Activated gamma-delta T cell (primary cell): Measurements from ENCODE around the gene RPS21.

Experiments
- DNase-seq: peaks from one replicate; lab custom pipeline; 2025; lab: John Stamatoyannopoulos, UW

The RPS21 gene

DNA sequence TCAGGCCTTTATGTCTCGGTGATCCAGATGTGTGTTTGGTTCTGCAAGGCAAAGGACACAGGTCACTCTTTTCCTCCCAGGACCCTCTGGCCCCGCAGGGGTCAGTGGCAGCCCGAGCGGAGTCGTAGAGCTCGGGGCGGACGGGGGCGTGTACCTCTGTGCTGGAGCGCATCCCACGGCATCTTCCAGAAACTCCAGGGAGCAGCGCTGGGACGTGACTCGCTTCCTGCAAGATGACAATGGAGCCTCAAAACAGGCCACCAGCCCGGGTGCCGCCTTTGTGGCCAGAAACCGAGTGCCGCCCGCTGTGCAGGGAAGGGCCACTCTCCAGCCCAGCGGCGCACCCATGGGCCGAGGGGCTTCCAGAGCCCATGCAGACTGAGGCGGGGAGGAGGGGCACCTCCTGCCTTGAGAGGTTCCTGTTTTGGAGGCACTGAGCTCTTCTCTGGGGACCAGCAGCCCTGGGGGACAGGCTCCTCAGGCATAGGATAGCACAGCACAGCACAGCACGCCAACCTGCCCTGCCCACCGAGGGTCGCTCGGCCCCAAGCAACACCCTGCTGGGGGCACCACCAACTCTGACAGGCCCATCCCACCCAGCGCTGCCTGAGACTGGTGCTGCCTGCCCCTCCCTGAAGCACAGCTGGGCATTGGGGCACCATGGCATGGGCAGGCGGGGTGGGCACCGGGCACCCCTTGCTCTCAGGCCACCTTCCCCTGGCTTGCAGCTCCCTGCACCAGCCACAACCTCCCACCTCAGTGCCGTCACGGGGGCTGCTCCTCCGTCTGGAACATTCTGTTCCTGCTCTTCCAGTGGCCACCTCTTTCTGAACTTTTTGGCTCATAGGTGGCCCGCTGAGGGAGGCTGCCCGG, 9.7 kb downstream of the RPS21 start:
- DNase-seq: no peak

DNA sequence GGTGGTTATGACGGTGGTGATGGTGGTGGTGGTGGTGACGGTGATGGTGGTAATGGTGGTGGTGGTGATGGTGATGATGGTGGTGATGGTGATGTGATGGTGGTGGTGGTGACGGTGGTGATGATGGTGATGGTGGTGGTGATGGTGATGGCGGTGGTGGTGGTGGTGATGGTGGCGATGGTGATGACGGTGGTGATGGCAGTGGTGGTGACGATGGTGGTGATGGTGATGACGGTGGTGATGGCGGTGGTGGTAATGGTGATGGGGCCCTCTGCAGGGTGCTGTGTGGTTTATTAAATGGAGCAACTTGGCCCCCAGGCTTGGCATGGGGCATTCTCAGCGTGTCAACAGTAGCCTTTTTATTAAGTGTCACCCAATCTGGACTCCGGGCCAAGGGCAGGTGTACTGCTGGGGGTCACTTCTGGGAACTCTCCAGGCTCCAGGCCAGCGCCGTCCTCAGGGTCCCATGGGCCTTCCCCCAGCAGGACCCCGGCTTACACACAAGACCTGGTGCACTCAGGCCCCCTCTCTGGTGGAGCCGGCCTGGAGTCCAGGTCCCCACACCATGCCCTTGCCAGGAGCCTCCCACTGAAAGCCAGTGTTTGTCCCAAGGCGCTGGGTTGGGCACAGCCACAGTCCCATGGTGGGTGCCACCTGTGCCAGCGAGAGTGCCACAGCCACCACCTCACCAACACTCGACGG, 11.4 kb downstream of the RPS21 start:
- no peak for DNase-seq

DNA sequence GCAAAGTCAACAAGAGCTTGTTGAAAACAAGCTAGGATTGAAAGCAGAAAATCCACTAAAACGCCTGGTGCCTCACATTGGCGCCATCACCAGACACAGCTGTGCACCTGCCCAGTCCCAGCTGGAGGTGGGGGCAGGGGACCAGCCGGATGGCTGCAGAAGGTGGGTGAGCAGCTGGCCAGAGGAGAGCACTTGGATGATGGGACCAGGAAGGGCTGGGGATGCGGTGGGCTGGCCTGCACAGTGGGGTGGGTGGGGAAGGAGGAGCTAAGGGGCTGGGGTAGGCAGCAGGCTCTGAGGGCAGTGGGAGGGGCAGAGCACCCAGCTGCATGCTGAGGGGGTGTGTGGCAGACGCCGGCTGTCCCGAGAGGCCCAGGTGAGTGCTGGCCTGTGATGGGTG, 13.1 kb downstream of the RPS21 start:
- no peak for DNase-seq

DNA sequence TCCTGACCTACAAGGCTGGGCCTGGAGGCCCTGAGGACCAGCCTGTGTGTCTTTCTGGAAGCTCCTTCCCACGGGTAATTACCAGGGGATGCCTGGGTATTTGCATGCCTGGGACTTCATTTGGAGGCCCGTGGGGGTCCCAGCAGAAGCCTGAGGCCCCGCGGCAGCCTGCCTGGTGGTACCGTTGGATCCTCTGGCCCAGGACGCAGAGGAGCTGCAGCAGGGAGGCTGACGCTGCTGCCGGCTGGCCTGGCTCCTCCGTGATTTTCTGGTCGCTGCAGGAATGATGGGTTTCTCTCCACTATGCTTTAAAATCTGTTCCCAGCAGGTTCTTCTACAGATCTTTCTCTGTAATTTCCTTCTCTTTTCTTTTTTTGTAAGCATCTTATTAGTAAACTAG, 13.6 kb downstream of the RPS21 start:
- DNase-seq: no peak

DNA sequence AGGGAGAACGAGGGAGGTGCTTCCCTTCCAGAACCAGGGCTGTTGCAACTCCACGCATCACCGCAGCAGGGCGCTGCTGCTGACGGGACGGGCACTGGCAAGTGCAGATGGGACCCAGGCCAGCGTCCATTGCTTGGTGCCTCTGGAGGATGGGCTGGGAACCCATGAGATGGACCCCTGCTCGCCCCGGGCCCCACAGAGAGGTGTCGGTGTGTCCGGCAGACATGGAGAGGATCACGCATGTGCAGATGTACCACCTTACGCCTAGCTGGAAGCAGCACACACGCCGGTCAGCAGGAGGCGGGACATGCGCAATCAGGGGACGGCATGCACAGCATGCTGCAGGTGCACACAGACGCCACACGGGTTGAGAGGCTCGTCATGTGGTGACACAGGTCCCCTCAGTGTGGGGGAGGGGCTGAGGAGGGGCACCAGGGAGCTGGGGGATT, 14.5 kb downstream of the RPS21 start:
- DNase-seq: no peak

DNA sequence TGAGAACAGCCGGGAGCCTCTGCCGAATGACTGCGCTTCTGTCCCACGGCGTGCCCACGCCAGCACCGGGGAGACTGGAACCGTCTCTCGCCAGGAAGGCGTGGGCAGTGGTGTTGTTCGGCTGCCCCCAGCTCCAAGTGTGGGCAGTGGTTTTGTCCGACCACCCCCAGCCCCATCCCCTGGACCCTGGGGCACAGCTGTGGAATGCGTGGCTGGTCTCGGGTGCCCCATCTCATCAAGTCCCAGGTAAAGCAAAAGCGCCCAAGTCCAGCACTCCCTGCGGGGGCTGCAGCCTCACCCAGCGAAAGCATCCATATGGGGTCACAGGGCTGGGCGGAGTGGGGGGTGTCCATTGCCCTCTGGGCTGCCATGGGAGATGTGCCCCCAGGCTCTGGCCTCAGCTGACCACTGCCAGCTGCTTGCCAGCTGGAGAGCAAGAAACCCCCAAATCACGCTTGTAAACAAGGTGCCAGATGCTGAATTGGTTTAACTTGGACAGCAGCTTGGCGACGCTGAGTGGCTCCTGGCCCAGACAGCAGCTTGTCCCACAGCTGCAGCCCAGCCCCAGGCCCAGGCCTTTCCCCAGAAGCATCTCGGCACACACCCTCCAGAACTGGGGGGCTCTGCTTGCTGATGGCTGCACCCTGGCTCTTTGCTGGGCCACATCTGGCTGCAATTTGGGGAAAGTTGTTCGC, 15.7 kb downstream of the RPS21 start:
- DNase-seq: no peak

DNA sequence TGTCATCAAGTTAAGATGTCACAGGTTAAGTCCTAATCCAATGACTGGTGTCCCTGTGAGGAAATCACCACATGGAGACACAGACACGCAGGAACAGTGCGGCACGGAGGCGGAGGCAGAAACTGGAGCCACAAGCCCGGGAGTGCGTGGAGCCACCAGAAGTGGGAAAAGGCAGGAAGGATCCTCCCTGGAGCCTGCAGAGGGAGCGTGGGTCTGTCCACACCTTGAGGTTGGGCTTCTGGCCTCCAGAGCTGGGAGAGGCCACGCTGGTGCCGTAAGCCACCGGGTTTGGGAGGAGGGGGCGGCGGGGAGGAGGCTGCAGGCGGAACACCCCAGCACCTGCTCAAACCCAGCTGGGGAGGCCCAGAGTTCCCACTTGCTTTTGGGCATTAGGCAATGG, 16.4 kb downstream of the RPS21 start:
- DNase-seq: no peak

DNA sequence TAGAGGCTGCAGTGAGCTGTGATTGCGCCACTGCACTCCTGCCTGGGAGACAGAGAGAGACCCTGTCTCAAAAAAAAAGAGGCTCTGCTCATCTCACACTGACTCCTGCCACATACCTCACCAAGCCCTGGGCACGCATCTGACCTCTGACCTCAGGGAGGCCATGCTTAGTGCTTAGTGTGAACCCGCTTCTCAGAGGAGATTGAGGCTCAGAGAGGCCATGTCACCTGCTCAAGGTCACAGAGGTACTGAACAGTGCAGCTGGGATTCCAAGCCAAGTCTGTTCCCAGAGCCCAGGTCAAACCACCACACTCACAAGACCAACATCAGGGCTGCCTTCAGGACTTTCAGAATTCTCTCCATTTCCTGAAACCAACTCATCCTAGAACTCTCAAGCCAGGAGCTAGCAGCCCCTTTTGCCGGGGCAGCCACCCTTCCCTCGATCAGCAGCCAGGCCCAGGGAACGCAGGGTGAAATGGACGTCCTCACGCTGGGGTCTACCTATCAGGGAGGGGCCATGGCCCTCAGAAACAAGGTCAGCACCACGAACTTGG, 17.3 kb downstream of the RPS21 start:
- no peak for DNase-seq

DNA sequence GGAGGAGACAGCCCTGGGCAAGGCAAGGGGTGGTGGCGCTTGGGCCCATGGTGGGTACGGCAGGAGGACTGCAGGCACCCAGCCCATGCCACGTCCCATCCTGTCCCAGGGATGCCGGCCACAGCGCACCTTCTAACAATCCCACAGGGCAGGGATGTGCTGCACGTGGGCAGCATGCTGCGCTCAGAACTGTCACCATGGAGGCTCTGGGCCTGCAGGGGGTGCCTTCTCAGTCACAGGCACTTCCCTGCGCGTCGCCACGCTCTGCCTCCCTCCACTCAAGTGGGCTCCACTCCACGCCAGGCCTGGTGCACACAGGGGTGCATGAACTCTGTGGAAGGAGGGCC, 17.8 kb downstream of the RPS21 start:
- no peak for DNase-seq

DNA sequence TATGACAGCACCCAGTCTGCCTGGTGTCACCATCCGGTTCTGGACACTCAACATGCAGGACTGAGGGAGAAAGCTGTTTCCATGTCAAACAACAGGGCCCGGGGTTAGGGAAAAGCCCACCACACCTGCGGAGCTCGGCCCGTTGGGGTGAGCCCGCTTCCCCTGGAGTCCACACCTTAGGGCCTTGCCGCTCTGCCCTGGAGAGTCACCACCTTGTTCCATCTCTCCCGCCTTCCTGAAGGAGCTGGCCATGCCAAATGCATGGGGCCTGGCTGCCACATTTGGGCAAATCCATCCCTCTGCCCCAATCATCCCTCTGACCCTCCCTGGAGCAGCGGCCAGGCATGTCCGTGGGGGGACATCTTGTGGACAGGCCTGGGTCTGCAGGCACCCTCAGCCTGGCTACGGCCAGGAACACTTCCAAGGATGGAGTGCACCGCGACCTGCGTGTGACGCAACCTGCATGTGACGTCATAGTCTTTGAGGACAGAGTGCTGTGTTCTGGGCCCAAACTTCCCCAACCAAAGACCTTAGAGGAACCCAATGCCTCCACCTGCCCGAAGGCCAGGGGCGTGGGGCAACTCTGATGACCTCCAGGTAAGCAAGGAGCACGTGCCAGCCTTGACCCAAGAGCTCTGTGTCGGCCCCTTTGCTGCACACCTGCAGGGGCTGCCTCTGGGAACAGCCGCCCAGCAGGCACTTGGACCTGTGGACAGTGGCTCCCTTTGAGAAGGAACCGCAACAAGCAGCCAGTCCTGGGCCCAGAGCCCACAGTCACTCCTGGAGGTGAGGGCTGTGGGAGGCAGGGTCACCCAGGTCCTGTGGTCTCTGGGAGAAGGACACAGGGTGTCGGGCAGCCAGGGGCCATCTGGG, 18.4 kb downstream of the RPS21 start:
- DNase-seq: no peak

DNA sequence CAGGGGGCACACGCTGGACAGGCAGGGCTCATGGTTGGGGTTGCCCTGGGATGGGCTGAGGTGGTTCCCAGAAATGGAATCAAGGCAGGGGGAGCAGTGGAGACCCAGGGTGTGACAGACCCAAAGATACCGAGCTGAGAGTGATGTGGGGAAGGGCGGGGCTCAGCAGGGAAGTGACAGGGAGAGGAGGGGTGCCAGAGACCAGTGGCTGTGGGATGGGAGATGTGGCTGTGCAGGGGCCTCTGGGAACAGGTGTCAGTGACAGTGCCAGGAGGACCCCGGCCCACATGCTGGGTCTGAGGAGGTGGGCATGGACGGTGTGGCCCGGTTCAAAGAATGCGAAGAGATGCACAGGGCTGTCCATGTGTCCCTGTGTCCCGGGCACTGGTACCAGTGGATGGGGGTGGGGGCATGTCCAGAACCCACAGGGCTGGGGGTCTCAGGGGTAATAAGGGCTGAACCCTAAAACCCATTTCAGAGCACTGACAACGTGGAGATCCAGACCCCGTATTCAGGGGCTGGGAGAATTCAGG, 19.1 kb downstream of the RPS21 start:
- no peak for DNase-seq

DNA sequence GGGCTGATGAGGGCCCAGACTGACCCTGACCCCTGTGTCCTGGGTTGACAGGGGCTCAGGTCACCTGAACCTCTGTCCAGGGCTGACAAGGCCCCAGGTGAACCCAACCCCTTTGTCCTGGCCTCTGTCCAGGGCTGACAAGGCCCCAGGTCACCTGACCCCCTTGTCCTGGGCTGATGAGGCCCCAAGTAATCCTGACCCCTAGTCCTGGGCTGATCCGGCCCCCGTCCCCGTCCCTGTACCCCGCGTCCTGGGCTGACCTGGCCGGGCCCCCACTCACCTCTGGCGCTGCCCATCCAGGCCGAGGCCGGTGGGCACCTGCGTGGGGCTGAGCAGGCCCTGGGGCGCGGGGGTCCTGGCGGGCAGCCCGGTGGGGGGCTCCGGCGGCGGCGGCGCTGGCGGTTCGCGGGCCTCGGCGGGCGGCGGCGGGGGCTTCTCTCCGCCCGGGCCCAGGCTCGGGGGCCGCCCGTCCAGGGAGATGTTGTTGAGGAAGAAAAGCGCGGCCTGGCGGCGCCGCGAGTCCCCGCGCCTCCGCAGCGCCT, 19.8 kb downstream of the RPS21 start:
- no peak for DNase-seq

DNA sequence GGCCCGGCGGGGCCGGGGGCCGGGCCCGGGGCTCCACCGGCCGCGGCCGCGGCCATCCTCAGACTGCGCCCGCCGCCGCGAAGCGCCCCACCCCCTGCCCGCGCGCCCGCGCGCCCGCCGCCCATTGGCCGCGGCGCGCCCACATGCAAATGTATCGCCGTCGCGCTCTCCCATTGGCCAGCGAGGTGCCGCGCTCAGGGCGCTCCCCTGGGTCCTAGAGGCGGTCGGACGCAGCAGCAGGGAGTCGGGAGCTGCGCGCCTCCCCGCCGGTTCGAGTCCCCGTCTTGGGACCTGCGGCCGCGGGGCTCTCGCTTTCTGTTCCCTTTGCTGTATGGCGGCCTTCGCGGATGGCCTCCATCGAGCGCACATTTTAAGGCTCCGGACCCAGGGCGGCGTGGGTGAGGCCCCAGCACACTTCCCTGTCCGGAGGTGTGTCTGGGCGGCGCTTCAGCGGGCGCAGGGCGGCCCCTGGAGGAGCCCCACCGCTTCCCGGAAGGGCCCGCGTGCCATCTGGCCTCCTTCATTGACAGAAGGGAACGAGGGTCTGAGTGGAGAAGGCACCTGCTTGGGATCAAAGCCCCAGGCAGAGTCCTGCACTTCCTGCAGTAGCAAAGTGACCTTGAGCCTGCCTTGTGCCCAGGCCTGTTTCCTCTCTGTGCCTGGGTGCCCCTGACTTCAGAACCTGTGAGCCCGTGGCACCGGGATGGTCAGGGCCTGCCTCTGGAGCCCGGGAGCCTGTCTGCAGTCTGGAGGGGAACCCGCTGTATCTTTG, 20.5 kb downstream of the RPS21 start, which contains the start of gene CABLES2:
Gene CABLES2, minus strand, starts transcription at position 65 of the 772 bp plus-strand sequence. Its CDS starts 9 bp downstream, at position 56.
- peak; percentile 83 for DNase-seq

DNA sequence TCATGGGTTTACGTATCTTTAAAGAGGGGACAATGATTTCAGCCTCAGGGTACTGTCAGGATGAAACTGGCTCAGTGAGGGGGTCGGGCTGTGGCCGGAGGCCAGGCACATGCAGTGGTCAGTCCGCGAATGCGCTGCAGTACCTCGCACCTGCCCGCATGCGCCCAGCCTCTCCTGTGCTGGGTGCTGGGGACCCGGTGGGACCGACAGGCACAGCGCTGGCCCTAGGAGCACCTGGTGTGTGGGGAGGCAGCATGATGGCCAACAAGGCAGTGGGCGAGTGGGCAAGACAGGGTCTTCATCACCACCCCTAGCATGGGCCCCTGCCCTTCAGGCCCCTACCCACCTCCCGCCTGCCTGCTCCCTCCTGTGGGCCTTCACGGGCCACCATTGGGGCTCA, 21.2 kb downstream of the RPS21 start:
- no peak for DNase-seq

DNA sequence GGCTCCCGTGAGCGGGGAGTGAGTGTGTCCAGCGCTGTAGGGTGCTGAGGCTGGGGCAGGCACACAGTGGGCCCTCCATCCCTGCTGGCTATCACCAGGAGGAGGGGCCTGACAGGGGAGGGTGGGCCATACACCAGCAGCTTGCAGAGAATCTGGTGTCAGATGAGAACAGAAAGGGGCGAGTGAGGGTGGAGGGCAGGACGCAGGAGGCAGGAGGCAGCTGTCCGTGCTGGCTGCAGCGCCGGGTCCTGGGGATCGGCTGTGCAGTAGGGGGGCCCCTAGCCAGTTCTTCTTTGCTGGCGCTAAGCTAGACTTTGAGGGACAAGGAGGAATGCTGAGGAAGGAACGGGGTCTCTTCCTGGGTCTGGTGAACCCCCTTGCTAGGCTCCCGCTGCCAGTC, 21.7 kb downstream of the RPS21 start:
- DNase-seq: no peak

DNA sequence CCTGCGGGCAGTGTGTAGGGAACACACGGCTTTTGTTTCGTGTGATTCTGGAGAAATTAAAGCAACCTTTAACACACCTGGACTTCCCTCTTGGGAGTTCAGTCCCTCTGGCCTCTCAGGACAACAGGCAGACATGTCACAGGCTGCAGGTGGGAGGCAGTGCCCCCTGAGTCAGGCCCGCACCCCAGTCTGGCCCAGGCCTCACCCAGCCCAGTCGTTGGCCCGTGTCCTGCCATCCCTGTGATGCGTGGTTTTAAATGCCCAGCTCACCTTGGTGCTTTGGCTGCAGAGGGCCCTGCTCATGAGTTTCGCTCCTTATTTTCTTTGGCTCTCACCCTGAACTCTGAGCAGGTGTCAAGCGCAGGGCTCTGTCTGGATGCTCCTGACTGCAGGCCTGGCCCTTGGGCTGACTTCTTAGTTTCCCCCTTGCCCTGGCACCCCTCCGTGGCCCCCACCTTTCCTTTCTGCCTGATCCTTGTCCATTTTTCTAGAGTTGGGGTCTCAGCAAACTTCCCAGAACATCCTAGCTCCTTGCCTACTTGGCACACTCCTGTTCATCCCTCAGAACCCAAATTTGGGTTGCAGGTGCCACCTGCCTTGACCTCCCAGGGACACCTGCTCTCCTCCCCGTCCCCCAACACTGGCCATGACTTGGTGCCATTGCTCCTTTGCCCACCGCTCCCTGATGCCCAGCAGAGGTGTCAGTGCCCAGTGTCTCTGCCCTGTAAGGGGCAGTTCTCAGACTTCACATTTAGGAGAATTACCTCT, 22.4 kb downstream of the RPS21 start:
- DNase-seq: no peak

DNA sequence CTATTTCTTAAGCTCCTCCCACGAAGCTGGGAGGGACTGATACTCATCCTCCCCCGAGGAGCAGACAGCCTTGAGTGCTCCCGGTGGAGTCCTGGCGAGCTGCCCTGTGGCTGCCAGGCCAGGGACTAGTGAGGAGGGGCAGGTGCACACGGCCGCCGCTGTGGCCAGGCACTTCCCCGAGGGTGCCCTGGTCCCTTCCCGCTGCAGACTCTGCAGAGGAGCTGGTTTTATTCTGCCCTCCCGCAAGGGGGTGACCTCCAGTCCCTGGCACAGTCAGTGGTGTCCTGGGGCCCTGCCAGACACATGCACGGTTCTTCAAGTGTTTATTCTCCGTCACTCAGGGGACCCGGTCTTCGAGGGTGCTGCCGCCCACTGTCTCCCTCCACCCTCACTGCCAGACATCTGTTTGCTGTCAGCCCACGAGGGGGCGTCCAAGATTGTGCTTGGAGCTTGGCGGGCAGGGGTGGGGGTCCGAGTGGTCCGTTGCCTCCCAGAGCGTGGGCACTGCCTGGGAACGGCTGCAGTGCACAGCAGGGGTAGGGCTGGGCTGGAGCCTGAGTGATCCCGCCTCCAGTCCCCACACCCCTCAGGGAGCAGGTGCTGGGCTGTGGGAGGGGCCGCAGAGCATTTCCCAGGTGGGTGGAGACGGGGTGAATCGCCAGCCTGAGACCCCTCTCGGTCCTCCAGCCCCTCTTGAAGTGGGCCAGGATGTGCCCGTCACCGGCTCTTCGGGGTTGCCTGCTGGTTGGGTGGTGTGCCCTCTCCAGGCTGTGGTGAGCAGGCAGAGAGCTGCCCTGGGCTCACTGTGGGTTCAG, 23.2 kb downstream of the RPS21 start:
- no peak for DNase-seq

DNA sequence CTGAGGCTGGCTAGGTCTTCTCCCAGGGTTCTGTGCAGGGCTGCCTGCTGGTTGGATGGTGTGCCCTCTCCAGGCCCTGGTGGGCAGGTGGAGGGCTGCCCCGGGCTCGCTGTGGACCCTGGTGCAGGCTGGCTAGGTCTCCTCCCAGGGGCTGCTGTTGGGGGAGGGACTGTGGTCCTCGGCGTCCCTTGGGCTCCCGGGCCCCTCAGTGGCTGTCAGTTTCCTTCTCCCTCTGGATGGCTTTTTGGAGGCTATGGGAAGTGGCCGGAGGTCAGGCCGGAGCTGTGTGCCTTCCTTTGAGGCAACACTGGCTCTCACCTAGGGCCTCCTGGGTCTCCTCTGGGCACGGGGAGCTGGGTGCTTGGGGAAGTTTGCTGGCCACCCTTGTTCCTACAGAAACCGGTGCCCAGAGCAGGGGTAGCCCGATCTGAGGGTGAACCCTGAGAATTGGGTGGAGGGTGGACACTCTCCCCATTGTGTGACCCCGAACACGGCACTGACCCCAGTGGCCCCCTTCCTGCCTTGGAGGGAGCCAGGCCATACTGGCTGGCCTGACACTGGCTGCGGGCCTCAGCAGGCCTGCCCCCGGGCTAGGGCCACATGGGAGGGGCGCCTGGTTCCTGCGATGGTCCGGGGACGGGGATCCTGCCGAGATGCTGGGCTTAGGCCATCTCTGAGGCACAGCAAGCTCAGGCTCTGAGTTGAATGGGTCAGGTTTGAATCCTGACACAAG, 24.0 kb downstream of the RPS21 start:
- no peak for DNase-seq
